HG03135 (cell line): ENCODE results near the gene ARX.

Experiments used
- ATAC-seq: cut with Tn5 transposase; IDR thresholded peaks from one replicate; pipeline ENCODE4 v1.9.1; 2021; ENCODE audit warnings: mild to moderate bottlenecking, moderate library complexity; ENCODE audit not compliant: unreplicated experiment

Gene ARX

DNA sequence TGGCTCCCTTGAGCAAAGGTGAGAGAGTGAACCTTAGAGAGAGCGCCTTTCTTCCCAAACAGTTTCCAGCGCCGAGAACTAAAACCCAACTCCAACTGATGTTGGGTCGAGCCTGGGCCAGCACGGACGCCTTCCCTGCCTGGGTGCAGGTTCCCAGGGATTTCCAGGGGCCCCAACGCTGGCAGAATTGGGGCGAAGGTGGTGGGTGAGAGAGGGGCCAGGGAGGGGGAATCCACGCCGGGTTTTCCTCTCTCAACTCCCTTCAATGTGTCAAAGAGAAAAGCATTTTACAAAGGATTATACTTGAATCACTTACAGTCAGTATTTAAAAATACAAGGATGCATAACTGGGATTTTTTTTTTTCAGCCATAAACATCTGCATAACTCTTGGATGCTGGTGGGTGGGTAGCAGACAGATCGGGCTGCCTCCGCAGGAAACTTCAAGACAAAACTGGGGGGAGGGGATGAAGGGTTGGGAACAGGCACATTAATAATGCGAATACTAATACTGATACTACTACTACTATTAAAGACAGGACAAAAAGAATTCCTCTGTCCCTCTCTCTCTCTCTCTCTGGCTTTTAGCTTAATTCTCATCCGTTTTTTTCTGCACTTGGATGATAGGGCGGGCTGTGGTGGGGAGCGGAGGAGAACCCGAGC lies 1.3 kb upstream of the ARX start:
- ATAC-seq, result no peak

DNA sequence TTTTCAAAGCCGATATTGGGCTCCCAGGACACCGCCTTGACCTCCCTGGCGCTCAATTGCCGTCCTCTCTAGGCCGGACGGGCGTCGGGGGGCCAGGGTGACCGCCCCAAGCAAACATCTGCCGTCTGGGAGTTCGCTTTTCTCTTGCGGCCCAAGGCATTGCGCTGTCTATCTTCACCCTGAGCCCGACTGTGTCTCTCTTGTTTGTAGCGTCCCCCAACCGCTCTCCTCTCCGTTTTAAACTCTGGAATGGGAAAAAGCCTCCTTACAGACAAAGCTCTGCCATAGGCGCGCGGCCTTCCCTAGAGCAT lies 551 bp upstream of the ARX start:
- no peak for ATAC-seq

DNA sequence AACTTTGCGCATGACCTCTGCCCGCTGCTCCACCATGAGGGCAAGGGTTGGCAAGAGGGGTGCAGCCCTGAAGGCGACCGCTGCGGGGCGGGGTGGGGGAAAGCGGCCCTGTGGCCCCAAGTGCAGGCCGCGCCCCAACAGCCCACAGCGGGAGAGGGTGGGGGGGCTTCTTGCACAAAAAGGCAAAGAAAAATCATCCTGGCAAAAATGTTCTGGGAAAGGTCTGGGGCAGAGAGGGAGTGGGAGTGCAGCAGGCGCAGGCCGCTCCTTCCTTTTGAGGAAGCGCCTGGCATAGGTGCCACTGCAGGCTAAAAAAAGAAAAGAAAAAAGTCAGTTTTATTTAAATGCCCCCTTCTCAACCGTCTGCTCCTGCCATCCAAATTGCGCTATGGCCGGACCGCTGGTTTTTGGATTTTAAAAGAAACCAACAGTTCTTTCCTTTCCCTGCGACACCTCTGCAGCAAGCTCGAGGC lies 1.4 kb downstream of the ARX start:
- no peak for ATAC-seq

DNA sequence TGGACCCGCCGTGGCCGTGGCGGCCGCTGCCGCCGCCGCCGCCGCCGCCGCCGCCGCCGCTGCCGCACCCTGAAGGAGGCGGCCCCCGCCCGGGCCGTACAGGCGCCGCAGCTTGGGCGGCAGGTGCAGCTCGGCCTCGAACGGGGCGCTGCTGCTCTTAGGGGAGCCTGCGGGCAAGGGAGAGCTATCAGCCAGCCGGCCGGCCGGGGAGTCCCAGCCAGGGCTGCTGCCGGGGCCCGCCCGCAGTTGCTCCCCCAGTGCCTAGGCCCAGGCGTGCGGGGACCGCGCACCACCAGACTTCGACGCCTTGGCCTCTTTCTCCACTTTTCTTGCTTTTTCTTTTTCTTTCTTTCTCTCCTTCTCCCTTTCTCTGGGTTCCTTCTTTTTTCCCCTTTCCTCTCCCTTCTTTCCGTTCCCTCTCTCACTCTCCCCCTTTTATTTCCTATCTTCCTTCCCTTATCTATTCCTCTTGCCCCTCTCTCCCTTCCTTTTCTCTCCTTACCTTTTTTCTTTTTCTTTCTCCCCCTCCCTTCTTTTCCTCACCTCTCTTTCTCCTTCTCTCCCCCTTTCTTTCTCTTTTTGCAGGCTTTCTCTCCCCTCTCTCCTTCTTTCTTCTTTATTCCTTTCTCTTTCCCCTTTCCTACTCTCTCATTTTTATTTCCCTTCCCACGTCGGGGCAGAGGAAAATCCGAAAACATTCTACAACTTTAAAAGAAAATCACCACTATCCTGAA lies 2.0 kb downstream of the ARX start:
- ATAC-seq, result no peak

DNA sequence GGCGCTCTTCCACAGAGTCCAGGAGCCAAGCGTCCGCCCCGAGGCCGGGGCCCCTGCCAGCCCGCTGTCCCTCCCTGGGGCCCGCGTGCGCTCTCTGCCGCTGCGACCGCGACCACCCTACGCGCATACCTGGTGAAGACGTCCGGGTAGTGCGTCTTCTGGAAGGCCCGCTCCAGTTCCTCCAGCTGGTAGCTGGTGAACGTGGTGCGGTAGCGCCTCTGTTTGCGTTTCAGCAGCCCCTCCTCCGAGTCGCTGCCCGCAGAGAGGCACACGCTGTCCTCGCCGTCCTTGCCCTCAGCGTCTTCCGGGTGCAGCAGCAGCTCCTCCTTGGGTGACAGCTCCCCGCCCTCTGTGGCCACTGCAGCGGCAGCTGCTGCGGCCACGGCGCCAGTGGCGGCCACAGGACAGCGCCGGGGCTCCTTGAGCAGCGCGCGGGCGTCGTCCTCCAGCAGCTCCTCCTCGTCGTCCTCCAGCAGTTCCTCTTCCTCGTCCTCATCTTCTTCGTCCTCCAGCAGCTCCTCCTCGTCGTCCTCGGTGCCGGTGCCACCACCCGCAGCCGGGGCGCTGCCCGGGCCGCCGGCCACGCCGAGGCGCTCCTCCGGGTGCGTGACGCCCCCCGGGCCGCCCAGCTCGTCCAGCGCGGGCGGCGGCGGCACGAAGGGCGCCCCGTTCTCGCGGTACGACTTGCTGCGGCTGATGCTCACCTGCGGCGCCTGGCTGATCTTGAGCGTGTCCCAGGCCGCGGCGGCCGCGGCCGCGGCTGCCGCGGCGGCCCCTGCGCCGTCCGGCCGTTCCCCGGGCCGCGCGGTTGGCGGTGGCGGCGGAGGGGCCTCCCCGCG lies 2.8 kb downstream of the ARX start:
- no peak for ATAC-seq

DNA sequence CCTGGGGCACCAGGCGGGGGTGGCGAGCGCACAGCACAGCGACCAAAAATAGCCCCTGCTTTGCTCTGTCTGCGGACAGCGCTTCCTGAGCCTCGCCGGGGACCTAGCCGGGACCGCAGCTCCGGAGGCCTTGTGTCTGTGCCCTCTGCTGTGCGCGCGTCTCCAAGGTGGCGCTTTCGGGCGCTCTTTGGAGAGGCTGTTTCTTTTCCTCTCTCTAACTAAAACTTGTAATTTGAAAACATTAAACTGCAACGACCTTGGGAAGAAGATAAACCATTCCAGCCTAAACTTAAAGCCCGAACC lies 3.4 kb downstream of the ARX start:
- no peak for ATAC-seq

DNA sequence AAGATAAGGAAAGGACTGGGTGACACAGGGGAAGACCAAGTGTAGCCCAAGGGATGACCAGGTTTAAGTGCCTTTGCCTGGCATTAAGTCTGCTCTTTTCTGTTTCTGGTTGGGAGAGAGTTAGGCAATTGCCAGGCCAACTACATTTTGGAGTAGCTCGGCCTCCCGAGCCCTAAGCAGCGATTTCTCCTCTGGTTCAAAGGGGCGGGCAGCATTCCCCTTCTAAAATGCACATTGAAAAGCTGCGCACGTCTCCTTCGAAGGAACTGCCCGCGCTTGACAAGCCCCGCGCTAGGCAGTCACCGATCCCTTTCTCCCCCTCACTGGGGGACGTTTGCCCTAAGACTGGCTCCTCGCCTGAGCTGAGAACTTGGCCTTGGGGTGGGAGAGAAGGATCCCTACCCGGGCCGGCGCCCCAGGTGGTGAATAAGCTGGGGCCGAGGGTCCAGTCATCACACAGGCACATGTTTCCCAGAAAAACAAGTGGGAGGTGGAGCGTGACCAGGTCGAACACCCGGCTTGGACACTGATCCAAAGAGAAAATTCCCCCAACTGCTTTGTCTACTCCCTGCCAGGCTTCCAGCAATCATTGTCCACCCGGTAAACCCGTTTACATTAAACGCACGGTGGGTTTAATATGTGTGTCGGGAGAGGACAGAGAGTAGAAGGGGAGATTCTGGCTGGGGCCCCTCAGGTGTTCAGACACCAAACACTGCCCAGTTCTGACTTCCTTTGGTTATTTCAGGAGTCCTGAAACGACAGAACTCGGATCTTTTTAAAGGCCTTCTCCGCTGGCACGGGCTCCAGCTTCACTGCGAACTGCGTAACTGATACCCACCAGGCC lies 4.0 kb downstream of the ARX start:
- no peak for ATAC-seq

DNA sequence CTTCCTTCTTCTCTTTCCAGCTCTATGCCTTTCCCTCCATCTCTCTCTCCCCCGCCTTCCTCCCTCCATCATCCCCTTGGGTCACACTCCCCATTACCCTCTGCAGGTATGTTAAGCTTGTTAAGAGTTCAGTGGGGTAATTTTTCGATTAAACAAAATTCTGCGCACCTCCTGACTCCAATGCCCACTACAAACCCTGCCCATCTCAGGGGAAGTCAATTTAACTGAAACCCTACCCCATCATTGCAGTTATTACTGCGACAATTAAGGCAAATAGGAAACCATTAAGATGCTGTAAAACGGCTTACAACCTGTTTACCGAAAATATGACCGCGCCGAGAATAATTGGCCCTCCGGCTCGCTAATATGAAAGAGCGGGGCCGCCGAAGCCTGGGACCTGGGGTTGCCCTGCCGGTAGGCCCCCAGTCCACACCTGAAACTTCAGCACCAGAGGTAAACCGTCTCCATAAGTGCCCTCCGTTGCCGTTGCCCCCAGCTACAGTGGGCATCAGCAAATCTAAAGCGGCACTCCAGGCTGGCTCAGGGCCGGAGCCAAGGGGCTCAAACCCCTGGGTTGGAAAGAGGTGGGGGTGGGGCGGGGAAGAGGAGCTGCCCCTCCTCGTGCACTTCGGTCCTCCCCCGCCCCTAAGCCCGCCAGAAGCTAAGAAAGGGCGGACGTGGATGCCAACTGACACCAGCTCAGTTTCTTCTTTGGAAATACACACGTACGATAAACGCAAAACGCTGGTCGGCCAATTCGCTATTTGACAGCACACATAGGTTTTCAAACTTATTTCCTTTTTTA lies 4.8 kb downstream of the ARX start:
- ATAC-seq, result no peak

DNA sequence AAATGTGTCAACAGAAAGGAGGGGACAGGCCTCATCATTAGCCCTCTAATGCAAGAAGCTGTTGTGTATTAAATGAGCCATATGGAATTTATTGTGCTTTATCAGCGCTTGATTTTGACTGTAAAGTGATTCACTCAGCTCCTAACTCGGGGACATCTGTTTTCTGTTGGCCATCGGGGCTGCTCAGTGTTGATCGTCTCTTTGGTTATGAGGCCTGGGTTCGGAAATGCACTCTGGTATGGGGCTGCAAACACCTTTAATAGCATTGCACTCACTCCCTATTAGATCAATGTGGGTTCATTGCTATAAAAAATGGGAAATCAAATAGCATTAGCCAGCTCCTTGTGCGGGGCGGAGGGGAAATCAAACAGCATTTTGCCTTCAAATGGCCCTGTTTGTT lies 6.4 kb downstream of the ARX start:
- ATAC-seq, result no peak

DNA sequence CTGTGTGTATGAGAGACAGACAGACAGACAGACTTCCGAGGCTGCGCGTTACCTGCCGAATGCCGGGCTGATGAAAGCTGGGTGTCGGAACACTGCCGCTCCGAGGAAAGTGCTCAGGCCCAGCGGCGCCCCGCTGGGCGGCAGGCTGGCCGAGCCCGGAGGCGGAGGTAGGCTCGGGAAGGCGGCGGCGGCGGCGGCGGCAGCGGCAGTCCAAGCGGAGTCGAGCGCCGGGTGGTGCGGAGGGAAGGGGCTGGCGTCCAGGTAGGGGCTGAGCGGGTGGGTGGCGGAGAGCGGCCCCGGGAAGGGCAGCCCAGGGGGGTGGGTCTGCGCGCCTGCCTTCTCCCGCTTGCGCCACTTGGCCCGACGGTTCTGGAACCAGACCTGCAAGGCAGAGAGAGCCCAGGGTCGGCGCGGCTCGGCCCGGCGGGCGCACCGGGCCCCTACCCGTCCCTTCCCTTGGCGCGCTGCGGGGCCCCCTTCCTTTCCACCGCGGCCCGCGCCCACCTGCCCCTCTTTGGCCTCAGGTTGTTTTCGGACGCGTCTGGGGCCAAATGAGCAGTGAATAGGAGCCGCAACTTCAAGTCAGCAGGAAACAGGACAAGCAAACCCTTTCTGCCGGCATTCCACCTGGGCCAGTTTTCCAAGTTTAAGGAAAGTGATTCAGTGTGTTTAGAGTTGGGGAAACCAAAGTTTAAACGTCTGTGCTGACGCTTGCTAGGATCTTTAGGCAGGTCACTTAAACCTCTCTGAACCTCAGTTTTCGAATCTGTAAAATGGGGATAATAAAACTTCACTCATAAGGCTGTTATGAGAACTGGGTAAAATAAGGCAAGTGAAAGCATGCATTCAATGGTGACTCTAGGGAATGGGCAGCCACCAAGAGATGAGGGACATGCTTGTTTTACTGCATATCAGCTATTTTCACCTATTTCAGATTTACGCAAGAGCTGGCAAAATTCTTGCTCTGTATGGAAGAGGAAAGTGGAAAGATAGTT lies 8.4 kb downstream of the ARX start:
- ATAC-seq, result no peak

DNA sequence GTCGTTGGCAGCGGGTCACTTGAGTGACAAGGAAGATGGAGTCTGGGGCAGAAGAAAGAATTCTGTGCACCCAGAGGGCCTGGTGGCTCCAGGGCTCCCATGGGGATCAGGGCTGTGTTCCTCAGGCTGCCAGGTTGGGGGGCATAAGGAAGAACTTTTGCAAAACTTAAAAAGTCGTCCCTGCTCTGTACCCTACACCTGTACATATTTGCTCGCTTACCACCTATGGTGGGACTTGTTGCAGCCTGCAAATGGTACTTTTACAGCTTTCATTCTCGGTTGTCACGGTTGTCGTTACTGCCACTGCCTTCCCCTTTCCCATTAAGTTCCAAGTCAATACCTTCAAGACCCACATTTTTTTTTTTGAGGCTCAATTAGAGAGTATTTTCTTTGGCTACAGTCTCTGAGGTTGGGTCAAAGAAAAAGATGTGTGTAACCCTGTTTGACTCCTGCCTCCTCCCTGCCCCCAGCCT lies 9.1 kb downstream of the ARX start:
- no peak for ATAC-seq

DNA sequence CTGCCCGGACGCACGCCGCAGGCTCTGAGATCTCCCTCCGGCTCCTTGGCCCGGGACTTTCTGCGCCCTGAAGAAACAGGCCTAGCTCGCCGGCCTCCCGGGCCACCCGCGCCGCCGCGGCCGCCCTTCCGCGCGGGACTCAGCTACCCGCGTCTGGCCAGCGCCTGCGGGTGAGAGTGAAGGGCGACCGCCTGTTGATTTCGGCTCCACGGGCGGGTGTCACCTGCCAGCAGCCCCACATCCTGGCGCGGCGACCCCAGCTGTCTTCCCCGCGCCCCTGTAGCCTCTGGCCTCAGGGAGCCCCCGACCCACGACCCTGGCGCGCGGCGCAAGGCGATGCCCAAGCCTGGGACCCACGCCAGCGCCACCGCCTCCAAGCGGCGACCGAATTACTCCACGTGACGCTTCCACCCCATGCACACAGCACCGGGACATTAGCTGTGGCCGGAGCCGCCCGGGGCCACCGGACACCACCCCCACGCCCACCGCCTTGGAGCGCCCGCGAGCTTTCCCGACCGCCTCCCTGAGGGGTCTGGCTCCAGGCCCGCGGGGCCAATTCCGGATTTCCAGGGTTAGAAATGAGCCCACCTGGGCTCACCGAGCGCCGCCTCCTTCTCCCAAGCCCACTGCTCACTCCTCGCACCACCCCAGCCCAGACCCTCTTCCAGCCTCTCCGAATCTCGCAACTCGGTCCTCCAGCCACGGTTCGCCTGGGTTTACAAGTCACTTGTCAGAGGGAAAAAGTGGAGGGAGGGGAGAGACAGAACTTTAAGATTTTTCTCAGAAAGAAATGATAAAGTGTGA lies 10.2 kb downstream of the ARX start:
- ATAC-seq, result no peak

DNA sequence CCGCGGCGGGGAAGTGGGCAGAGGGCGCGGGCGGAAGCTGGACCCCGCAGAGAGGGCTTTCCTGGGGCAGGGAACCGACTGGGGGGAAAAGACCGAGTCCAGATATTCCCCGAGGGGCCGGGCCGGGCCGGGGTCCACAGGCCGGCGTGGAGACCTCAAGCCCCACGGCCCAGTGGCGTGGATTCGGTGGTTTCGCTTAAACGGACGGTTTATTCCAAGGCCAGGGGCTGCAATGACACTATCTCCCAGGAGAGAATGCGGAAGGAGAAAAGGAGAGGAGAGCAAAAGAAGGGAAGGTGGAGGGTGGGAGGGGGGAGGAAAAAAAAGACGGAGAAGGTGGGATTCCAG lies 10.8 kb downstream of the ARX start:
- ATAC-seq, result no peak

DNA sequence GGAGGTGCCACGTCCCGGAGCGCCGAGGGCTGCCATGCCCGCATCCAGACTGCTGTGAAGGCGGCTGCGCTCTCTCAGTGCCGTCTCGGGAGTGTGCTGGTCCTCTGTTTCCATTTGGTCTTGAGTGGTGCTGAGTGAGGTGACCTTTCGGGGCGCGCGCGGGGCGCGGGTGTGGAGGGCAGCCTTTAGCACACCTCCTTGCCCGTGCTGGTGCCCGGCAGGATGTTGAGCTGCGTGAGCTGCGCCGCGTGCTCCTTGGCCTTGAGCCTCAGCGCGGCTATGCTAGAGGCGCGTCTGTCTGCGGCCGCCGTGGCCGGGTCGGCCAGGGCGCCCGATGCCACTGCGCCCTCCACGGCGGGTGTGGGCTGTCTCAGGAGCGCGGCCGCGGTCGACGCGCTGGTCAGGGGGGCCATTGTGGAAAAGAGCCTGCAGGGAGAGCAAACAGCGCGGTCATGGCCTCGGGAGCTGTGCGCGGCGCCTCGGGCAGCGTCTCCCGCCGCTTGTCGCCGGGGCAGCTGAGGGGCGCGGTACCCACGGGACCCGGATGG lies 11.2 kb downstream of the ARX start:
- ATAC-seq, result no peak

DNA sequence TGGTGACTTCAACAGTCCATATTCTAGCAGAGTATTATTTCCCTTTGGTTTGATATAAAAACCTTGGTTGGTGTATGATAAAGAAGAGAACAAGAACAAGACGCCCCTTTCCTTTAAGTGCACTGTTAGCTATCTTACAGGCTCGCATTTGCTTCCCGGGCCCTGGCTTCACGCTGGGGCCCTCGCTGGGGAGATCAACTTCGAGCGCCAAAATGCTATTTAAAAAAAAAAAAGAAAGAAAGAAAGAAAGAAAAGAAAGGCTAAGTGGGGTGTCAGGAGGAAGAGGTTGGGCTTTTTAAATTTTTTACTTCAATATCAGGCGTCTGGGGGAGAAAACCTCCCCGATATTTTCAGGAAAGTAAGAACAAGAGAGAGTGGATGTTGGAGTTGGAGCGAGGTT lies 11.7 kb downstream of the ARX start:
- ATAC-seq, result no peak

DNA sequence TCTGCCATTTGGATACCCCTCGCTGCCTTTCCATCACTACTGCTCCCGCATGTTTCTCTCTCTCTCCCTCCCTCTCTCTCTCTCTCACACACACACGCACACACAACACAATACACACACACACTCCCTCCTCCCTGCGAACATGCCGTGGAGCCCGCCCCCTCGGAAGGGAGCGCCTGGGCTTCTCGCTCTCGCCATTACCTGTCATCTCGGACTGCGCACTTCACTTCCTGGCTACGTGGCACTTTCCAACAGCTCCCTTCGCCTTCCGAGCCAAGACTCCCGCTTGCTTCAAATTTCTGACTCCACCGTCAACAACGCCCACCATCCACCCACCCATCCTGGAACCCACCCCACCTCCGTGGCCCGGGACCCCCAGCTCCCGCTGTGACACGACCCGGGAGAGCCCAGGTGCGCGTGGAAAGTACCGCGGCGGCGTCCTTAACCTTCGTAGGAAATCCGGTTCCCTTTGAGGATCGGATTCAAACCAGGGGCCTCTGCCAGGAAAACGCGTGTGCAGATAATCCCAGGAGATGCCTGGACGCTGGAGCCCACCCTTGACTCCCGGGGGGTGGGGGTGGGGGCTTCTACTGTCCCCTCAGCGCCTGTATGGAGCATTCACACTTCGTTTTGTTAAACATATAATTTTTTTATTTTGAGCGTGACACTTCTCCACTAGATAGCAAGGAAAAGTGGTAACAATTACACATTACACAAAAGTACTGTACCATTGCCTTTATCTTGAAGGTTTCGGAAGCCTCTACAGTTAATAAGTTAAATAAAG lies 12.5 kb downstream of the ARX start:
- no peak for ATAC-seq

DNA sequence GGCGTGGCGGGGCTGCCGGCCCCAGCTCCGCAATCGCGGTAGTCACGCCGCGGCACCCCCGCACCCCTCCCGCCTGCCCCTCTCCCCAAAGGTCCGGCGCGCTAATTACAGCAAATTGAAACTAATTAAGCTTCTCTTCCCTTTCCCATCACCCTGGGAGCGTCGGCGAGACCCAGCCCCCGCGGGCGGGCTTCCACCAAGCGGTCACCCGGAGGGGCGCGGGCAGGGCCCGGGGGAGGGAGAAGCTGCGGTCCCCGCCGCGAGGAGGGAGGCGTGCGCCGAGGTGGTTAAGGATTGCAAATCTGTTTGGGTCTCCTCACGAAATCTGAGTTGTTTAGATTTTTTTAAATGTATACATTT lies 13.1 kb downstream of the ARX start:
- ATAC-seq, result no peak
